ENCODE data around the gene RAB30.

RAB30 gene

GRCh38 chr11:83073884-83074283 is 2.2 kb upstream of the RAB30 start:
- Mint-ChIP-seq H3K27ac (no peak overlapping the region), H3K4me1 (peaks cover 15% of the 10 kb centered on the region), H3K4me3 (no peak overlapping the region), H3K9me3 (no peaks in the 10 kb centered on the region), H3K27me3 (ENCODE audit: low read depth) (no peaks in the 10 kb centered on the region), H3K36me3 (ENCODE audit: low read depth) (peaks cover 18% of the 10 kb centered on the region)
- TF ChIP-seq CTCF (IDR thresholded peaks at IDR 0.05; ENCODE audit: unreplicated experiment in 3 of 3) = no peak

GRCh38 chr11:83073258-83073657 is 1.6 kb upstream of the RAB30 start:
- Mint-ChIP-seq H3K9me3 (no peaks in the 10 kb centered on the region), H3K27me3 (ENCODE audit: low read depth) (no peaks in the 10 kb centered on the region), H3K27ac (no peak overlapping the region), H3K4me3 (no peak overlapping the region), H3K4me1 (peaks cover 15% of the 10 kb centered on the region), H3K36me3 (ENCODE audit: low read depth) (peaks cover 18% of the 10 kb centered on the region)
- TF ChIP-seq CTCF (IDR thresholded peaks at IDR 0.05; ENCODE audit: unreplicated experiment in 3 of 3) = no peak

GRCh38 chr11:83072350-83073242 is 899 bp upstream of the RAB30 start:
- H3K4me1 Mint-ChIP-seq = peaks cover 15% of the 10 kb centered on the region
- peaks cover 18% of the 10 kb centered on the region for H3K36me3 Mint-ChIP-seq (ENCODE audit: low read depth)
- no peaks in the 10 kb centered on the region for H3K27me3 Mint-ChIP-seq (ENCODE audit: low read depth)
- no peak overlapping the region for H3K27ac Mint-ChIP-seq
- no peak overlapping the region for H3K4me3 Mint-ChIP-seq
- no peaks in the 10 kb centered on the region for H3K9me3 Mint-ChIP-seq
- no peak for TF ChIP-seq CTCF (IDR thresholded peaks at IDR 0.05; ENCODE audit: unreplicated experiment in 3 of 3)

GRCh38 chr11:83070731-83071566 is 748 bp downstream of the RAB30 start:
- H3K4me3 Mint-ChIP-seq = no peak overlapping the region
- peaks cover 16% of the 10 kb centered on the region for H3K4me1 Mint-ChIP-seq
- no peaks in the 10 kb centered on the region for H3K27me3 Mint-ChIP-seq (ENCODE audit: low read depth)
- H3K36me3 Mint-ChIP-seq (ENCODE audit: low read depth) = peaks cover 18% of the 10 kb centered on the region
- H3K9me3 Mint-ChIP-seq = no peaks in the 10 kb centered on the region
- no peak overlapping the region for H3K27ac Mint-ChIP-seq
- TF ChIP-seq CTCF (IDR thresholded peaks at IDR 0.05; ENCODE audit: unreplicated experiment in 3 of 3) = no peak

- H3K9me3 Mint-ChIP-seq = no peaks in the 10 kb centered on the region
- no peaks in the 10 kb centered on the region for H3K27me3 Mint-ChIP-seq (ENCODE audit: low read depth)
- peaks cover 19% of the 10 kb centered on the region for H3K4me1 Mint-ChIP-seq
- no peak for TF ChIP-seq CTCF (IDR thresholded peaks at IDR 0.05; ENCODE audit: unreplicated experiment in 3 of 3)
- H3K27ac Mint-ChIP-seq = peak overlapping the region in 1 of 3 experiments; percentile 28
- no peak overlapping the region for H3K4me3 Mint-ChIP-seq
- peaks cover 17% of the 10 kb centered on the region for H3K36me3 Mint-ChIP-seq (ENCODE audit: low read depth)
Measured at GRCh38 chr11:83070044-83070701, 1.5 kb downstream of the RAB30 start.

All from nephron (organoid).